IMR-90 (cell line): ENCODE measurements around the gene LEKR1. TPM values are rescaled to one million over a fixed set of nuclear protein-coding genes. Genes with fewer than 3 reads are reported as not detected.
A peak's percentile ranks its signal among the peaks of the same experiment; 100 is the strongest.

Source experiments
- ATAC-seq: fragments of 200-7000 bp; cut with Tn5 transposase; 2 replicates; pipeline ENCODE4 v1.9.1; 2020; ENCODE audit warnings: low read depth, mild to moderate bottlenecking, moderate library complexity
- BruUV-seq: library from RNA; stranded (reverse); fragments of 400-500 nt; replicated peaks from 2 replicates; lab custom pipeline; 2021; lab: Mats Ljungman, UMichigan
- CTCF ChIA-PET: fragments of 300-600 bp; formaldehyde crosslinking; extraction: SDS; loops from one replicate; lab custom pipeline; 2021; ENCODE audit warnings: antibody characterized with exemption; lab: Yijun Ruan, JAX
- POLR2A ChIA-PET: fragments of 300-600 bp; sonication (Branson Sonifier 250); formaldehyde crosslinking; loops from one replicate; lab custom pipeline; 2022; ENCODE audit warnings: antibody characterized with exemption; ENCODE audit not compliant: unreplicated experiment; lab: Charles Lee
- DNase-seq: peaks from one replicate; pipeline ENCODE4 v3.0.0; 2013
- H2AFZ ChIP-seq: replicated peaks from 2 replicates; pipeline ENCODE3; 2013; ENCODE audit warnings: low read length, mild to moderate bottlenecking; ENCODE audit not compliant: poor library complexity
- H2AK5ac ChIP-seq: 2 replicates; pipeline ENCODE4 v1.6.1; 2013; ENCODE audit warnings: low read depth, low read length, inconsistent platforms
- H2AK9ac ChIP-seq: replicated peaks from 2 replicates; pipeline ENCODE3; 2013; ENCODE audit warnings: mild to moderate bottlenecking, low read depth, low read length, moderate library complexity; ENCODE audit not compliant: poor library complexity
- H2BK120ac ChIP-seq: 2 replicates; pipeline ENCODE4 v1.6.1; 2013; ENCODE audit warnings: low read depth, low read length, inconsistent platforms
- H2BK15ac ChIP-seq: 3 replicates; pipeline ENCODE4 v1.6.1; 2013; ENCODE audit warnings: low read depth, low read length, inconsistent platforms
- H2BK20ac ChIP-seq: 2 replicates; pipeline ENCODE4 v1.6.1; 2013; ENCODE audit warnings: low read depth, mild to moderate bottlenecking, inconsistent platforms, low read length, moderate library complexity
- H2BK5ac ChIP-seq: 2 replicates; pipeline ENCODE4 v1.6.1; 2013; ENCODE audit warnings: mild to moderate bottlenecking, low read depth, low read length, inconsistent platforms; ENCODE audit not compliant: poor library complexity, severe bottlenecking
- H3K14ac ChIP-seq: replicated peaks from 2 replicates; pipeline ENCODE4 v1.6.1; 2013; ENCODE audit warnings: low read depth, low read length, inconsistent platforms
- H3K18ac ChIP-seq: 2 replicates; pipeline ENCODE4 v1.6.1; 2013; ENCODE audit warnings: low read depth, low read length, control low read depth
- H3K23ac ChIP-seq: 2 replicates; pipeline ENCODE4 v1.6.1; 2013; ENCODE audit warnings: low read depth, low read length, inconsistent platforms
- H3K27ac ChIP-seq: 2 replicates; pipeline ENCODE4 v1.5.1; 2013; ENCODE audit warnings: mild to moderate bottlenecking, control low read depth, low read length; ENCODE audit not compliant: insufficient read depth
- H3K27me3 ChIP-seq: 2 replicates; pipeline ENCODE4 v1.6.1; 2013; ENCODE audit warnings: low read length; ENCODE audit not compliant: control insufficient read depth, insufficient read depth
- H3K36me3 ChIP-seq: 2 replicates; pipeline ENCODE4 v1.6.1; 2013; ENCODE audit warnings: low read length, mixed read lengths; ENCODE audit not compliant: control insufficient read depth, insufficient read depth
- H3K4ac ChIP-seq: 2 replicates; pipeline ENCODE4 v1.6.1; 2013; ENCODE audit warnings: low read depth, low read length, inconsistent platforms
- H3K4me1 ChIP-seq: 2 replicates; pipeline ENCODE4 v1.6.1; 2013; ENCODE audit warnings: low read length, mixed read lengths; ENCODE audit not compliant: control insufficient read depth, insufficient read depth
- H3K4me2 ChIP-seq: 2 replicates; pipeline ENCODE4 v1.6.1; 2013; ENCODE audit warnings: low read depth, mild to moderate bottlenecking, control low read depth, low read length, moderate library complexity
- H3K4me3 ChIP-seq: 2 replicates; pipeline ENCODE4 v1.5.1; 2013; ENCODE audit warnings: low read depth, mild to moderate bottlenecking, control low read depth, low read length, moderate library complexity; ENCODE audit not compliant: insufficient read depth
- H3K56ac ChIP-seq: 2 replicates; pipeline ENCODE4 v1.6.1; 2013; ENCODE audit warnings: low read length, inconsistent platforms; ENCODE audit not compliant: insufficient read depth; ENCODE audit errors: extremely low read depth
- H3K79me1 ChIP-seq, 2 experiments: 2 replicates each; pipeline ENCODE4 v1.6.1; 2013; ENCODE audit warnings: low read length in 2 of 2, inconsistent platforms in 1 of 2, low read depth in 1 of 2
- H3K9ac ChIP-seq: 2 replicates; pipeline ENCODE4 v1.6.1; 2013; ENCODE audit warnings: low read depth, low read length, control low read depth
- H3K9me1 ChIP-seq: 2 replicates; pipeline ENCODE4 v1.6.1; 2013; ENCODE audit warnings: low read length, inconsistent platforms; ENCODE audit not compliant: insufficient read depth
- H3K9me3 ChIP-seq: 2 replicates; pipeline ENCODE4 v1.6.1; 2013; ENCODE audit warnings: low read length; ENCODE audit not compliant: control insufficient read depth, insufficient read depth
- H4K20me1 ChIP-seq: 2 replicates; pipeline ENCODE4 v1.6.1; 2013; ENCODE audit warnings: low read length, inconsistent platforms; ENCODE audit not compliant: insufficient read depth
- H4K5ac ChIP-seq: 2 replicates; pipeline ENCODE4 v1.6.1; 2013; ENCODE audit warnings: mild to moderate bottlenecking, low read depth, low read length, control low read depth
- H4K8ac ChIP-seq, 2 experiments: 2 replicates each; pipeline ENCODE4 v1.6.1; 2013; ENCODE audit warnings: low read depth in 2 of 2, low read length in 2 of 2, control low read depth in 1 of 2, inconsistent platforms in 1 of 2
- H4K91ac ChIP-seq: 2 replicates; pipeline ENCODE4 v1.6.1; 2013; ENCODE audit warnings: low read depth, low read length, inconsistent platforms; ENCODE audit not compliant: insufficient read depth
- CEBPB ChIP-seq: IDR thresholded peaks from 2 replicates; pipeline ENCODE4 v1.6.1; 2012; ENCODE audit warnings: low read depth, low read length, improper control_type of control experiment
- CTCF ChIP-seq: conservative IDR thresholded peaks from 2 replicates; pipeline ENCODE4 v1.5.1; 2012; ENCODE audit warnings: mild to moderate bottlenecking, low read depth, low read length, improper control_type of control experiment
- MAFK ChIP-seq: IDR thresholded peaks from 2 replicates; pipeline ENCODE4 v1.6.1; 2012; ENCODE audit warnings: low read depth, low read length, improper control_type of control experiment
- MAZ ChIP-seq: IDR thresholded peaks from 2 replicates; pipeline ENCODE4 v1.6.1; 2012; ENCODE audit warnings: low read depth, mild to moderate bottlenecking, low read length, improper control_type of control experiment, moderate library complexity, borderline replicate concordance
- NFE2L2 ChIP-seq: fragments of 150-350 bp; IDR thresholded peaks from 2 replicates; pipeline ENCODE4 v1.6.1; 2016; ENCODE audit warnings: low read depth, mild to moderate bottlenecking, low read length
- POLR2A ChIP-seq: IDR thresholded peaks from 2 replicates; pipeline ENCODE4 v1.6.1; 2012; ENCODE audit warnings: mild to moderate bottlenecking, low read depth, low read length
- RAD21 ChIP-seq: IDR thresholded peaks from 2 replicates; pipeline ENCODE4 v1.6.1; 2012; ENCODE audit warnings: low read length, improper control_type of control experiment
- RCOR1 ChIP-seq: IDR thresholded peaks from 2 replicates; pipeline ENCODE4 v1.6.1; 2012; ENCODE audit warnings: mild to moderate bottlenecking, low read length, improper control_type of control experiment; ENCODE audit not compliant: insufficient replicate concordance
- RFX5 ChIP-seq: IDR thresholded peaks from 2 replicates; pipeline ENCODE4 v1.8.0; 2012; ENCODE audit warnings: low read depth, mild to moderate bottlenecking, low read length, moderate library complexity
- SMC3 ChIP-seq: fragments of 150-350 bp; IDR thresholded peaks from 2 replicates; pipeline ENCODE4 v1.6.1; 2016; ENCODE audit warnings: low read depth, mild to moderate bottlenecking, antibody characterized with exemption, low read length, moderate library complexity
- USF2 ChIP-seq: fragments of 150-350 bp; IDR thresholded peaks from 2 replicates; pipeline ENCODE4 v1.6.1; 2017; ENCODE audit warnings: mild to moderate bottlenecking, antibody characterized with exemption, low read length, low read depth
- WGBS, 2 experiments: methylation state at CpG; one replicate each; pipeline versions ENCODE4 v1.1.5 to v1.1.7; 2013; ENCODE audit warnings: missing lambda C conversion rate in 2 of 2; ENCODE audit not compliant: insufficient read length in 1 of 2; ENCODE audit errors: extremely low coverage in 2 of 2; 5-methylcytosine and 5-hydroxymethylcytosine counted together
- dilution Hi-C: fragments of 300-500 bp; cut with HindIII; formaldehyde crosslinking; loops from one replicate; pipeline ENCODE4 v1.14.3; 2018; ENCODE audit warnings: low sequenced_read_pairs; ENCODE audit not compliant: unreplicated experiment
- in situ Hi-C: fragments of 300-500 bp; cut with MboI; formaldehyde crosslinking; loops from 3 replicates; pipeline ENCODE4 v1.14.3; 2019; ENCODE audit warnings: low sequenced_read_pairs, inconsistent platforms, mixed read lengths
- intact Hi-C: fragments of 100-400 bp; cut with micrococcal nuclease; formaldehyde crosslinking; loops from 2 replicates; pipeline ENCODE4 v1.10.0; 2022
- polyA plus RNA-seq, 3 experiments: library from polyadenylated mRNA; depleted of rRNA; stranded (reverse); fragments of >200 nt; gene quantifications; 2 replicates each; pipeline ENCODE4 v1.2.3, GENCODE V29; 2012; ENCODE audit warnings: low replicate concordance in 1 of 3
- total RNA-seq: library from RNA; depleted of rRNA; stranded (reverse); fragments of >200 nt; gene quantifications from 2 replicates; pipeline ENCODE4 v1.2.3, GENCODE V29; 2012

LEKR1 gene
- total and polyA plus RNA-seq, 2 of the 4 experiments (the other 2 are of a cell fraction) = 0.19 to 0.36 TPM

- no peak overlapping the region for H3K4me3 ChIP-seq
- intact Hi-C loops = loop anchor here (5.0 kb wide), 1 partner anchor 549 kb away; no protein-coding TSS in a partner anchor
- in situ Hi-C loops = no loop called here
- H4K20me1 ChIP-seq = no peaks in the 10 kb centered on the region; the same call in 1 of the 2 replicates
- no peak overlapping the region for H3K4me2 ChIP-seq
- H3K36me3 ChIP-seq = no peaks in the 10 kb centered on the region
- no peak overlapping the region for H3K27ac ChIP-seq
- no CpG with 5 or more reads among the region's 3 CpGs for WGBS, 2 experiments
- peak overlapping the region; percentile 22; the same call in 1 of the 2 replicates for H4K5ac ChIP-seq
- H2BK5ac ChIP-seq = peak overlapping the region; percentile 91
- peak overlapping the region; percentile 68; the same call in 1 of the 2 replicates for H4K91ac ChIP-seq
- ChIA-PET POLR2A (no interaction called here), CTCF (interaction anchor here (0.7 to 3.2 kb wide), 2 partner anchors 51 to 413 kb away, joined by 3 to 14 read pairs; no protein-coding TSS in a partner anchor)
- BruUV-seq = no TSS peak
- H3K4me1 ChIP-seq = peaks cover 27% of the 10 kb centered on the region
- peak overlapping the region; percentile 53 for H2BK120ac ChIP-seq
- H2BK20ac ChIP-seq = peak overlapping the region; percentile 79; the same call in 1 of the 2 replicates
- H3K79me1 ChIP-seq = peaks cover 0 to 11% of the 10 kb centered on the region in 2 experiments; a peak in 1 of 4 replicates
- ATAC-seq = no peak
- peak overlapping the region; percentile 37; the same call in 1 of the 2 replicates for H3K4ac ChIP-seq
- H2AFZ ChIP-seq = no peak overlapping the region
- H2BK15ac ChIP-seq = no peak overlapping the region
- H3K27me3 ChIP-seq = no peaks in the 10 kb centered on the region
- dilution Hi-C loops = no loop called here
- no peak overlapping the region for H3K56ac ChIP-seq
- H3K18ac ChIP-seq = no peak overlapping the region
- peak overlapping the region; percentile 22; the same call in 1 of the 2 replicates for H3K23ac ChIP-seq
- peaks cover 13% of the 10 kb centered on the region for H3K9me1 ChIP-seq
- peak overlapping the region; percentile 10 to 34; a peak in 1 of 4 replicates for H4K8ac ChIP-seq
- H2AK5ac ChIP-seq = no peak overlapping the region; the same call in 1 of the 2 replicates
- peak overlapping the region; percentile 46 for H3K14ac ChIP-seq
- DNase-seq = no peak
- TF ChIP-seq RAD21 = no peak
- TF ChIP-seq MAZ = no peak
- no peak for TF ChIP-seq NFE2L2
- TF ChIP-seq RCOR1 = no peak
- no peak for TF ChIP-seq MAFK
- TF ChIP-seq RFX5 = no peak
- no peak for TF ChIP-seq CTCF
- no peak for TF ChIP-seq USF2
- no peak for TF ChIP-seq POLR2A
- TF ChIP-seq SMC3 = no peak
- TF ChIP-seq CEBPB = no peak
- H3K9ac ChIP-seq = no peak overlapping the region
- no peak overlapping the region for H2AK9ac ChIP-seq
- H3K9me3 ChIP-seq = no peaks in the 10 kb centered on the region
Observed at GRCh38 chr3:157086775-157087174, 260.6 kb downstream of the LEKR1 start.
